ENCODE results near the gene NUCB2.

GRCh38 chr11:17333799-17334586 is 57.5 kb downstream of the NUCB2 start:
- TF ChIP-seq CTCF (conservative IDR thresholded peaks at IDR 0.05 in 1 of 2, IDR thresholded peaks at IDR 0.05 in 1 of 2; ENCODE audit: extremely low read depth in 1 of 2, insufficient read depth in 1 of 2, low read depth in 1 of 2, low read length in 2 of 2) = no peak
- TF ChIP-seq EZH2 (IDR thresholded peaks at IDR 0.05; ENCODE audit: borderline replicate concordance, low read length) = no peak

Measured in mammary epithelial cell (primary cell).